Type B pancreatic cell (in vitro differentiated cells): Measurements from ENCODE around the gene CREB3L2. TPM values are rescaled to one million over a fixed set of nuclear protein-coding genes. Genes with fewer than 3 reads are reported as not detected.

Experiments used
- DNase-seq: peaks from one replicate; pipeline ENCODE4 v3.0.0; 2021; ENCODE audit warnings: mixed read lengths; ENCODE audit not compliant: unreplicated experiment; ENCODE audit errors: extremely low spot score
- H3K27ac Mint-ChIP-seq: 2 replicates; pipeline ENCODE4 v1.8.0; 2021; ENCODE audit warnings: mild to moderate bottlenecking, mixed read lengths
- H3K27me3 Mint-ChIP-seq: 2 replicates; pipeline ENCODE4 v1.8.0; 2021; ENCODE audit warnings: mixed read lengths
- H3K36me3 Mint-ChIP-seq: 2 replicates; pipeline ENCODE4 v1.8.0; 2021; ENCODE audit warnings: mixed read lengths
- H3K4me1 Mint-ChIP-seq: one replicate; pipeline ENCODE4 v1.8.0; 2021; ENCODE audit warnings: mixed read lengths; ENCODE audit not compliant: unreplicated experiment
- H3K4me3 Mint-ChIP-seq: 2 replicates; pipeline ENCODE4 v1.8.0; 2021; ENCODE audit warnings: mild to moderate bottlenecking, mixed read lengths
- H3K9me3 Mint-ChIP-seq: 2 replicates; pipeline ENCODE4 v1.8.0; 2021; ENCODE audit warnings: mixed read lengths
- CTCF ChIP-seq: fragments of 200-600 bp; sonication (generic); conservative IDR thresholded peaks from 2 replicates; pipeline ENCODE4 v1.5.0; 2021; ENCODE audit warnings: antibody characterized with exemption, mild to moderate bottlenecking
- total RNA-seq: library from RNA; stranded (reverse); gene quantifications from 2 replicates; pipeline ENCODE4 v1.2.1, GENCODE V29; 2021; ENCODE audit warnings: low replicate concordance

The CREB3L2 gene
- total RNA-seq, 1 donor from 2014 or later, result 85.8 TPM

DNA sequence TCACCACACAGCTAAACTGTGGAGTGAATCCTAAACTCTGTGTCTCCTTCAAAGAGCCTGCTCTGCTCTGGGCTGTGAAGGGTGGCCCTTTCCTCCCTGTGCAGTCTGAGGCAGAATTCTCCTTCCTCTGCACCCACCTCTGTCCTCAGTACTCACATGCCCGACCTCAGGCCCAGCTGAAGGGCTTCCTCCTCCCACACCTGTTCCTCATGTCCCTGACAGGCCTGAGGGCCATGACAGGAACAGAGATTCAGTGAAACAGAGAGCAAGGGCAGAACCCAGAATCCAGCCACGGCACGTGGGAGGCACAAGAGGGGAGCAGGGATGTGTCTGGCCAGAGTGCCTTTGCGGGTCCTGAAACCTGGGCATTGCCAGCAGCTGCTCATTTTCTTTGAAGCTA, 13.9 kb downstream of the CREB3L2 start:
- Mint-ChIP-seq H3K4me3 (no peak overlapping the region), H3K4me1 (peaks cover 48% of the 10 kb centered on the region), H3K27me3 (no peaks in the 10 kb centered on the region), H3K36me3 (peaks cover 34% of the 10 kb centered on the region), H3K27ac (no peak overlapping the region), H3K9me3 (no peaks in the 10 kb centered on the region)
- no peak for TF ChIP-seq CTCF
- no peak for DNase-seq

- H3K4me1 Mint-ChIP-seq, result peaks cover 48% of the 10 kb centered on the region
- peaks cover 3% of the 10 kb centered on the region for H3K9me3 Mint-ChIP-seq
- H3K27me3 Mint-ChIP-seq, result no peaks in the 10 kb centered on the region
- no peak for DNase-seq
- H3K4me3 Mint-ChIP-seq, result no peak overlapping the region
- H3K27ac Mint-ChIP-seq, result no peak overlapping the region
- TF ChIP-seq CTCF, result no peak
- H3K36me3 Mint-ChIP-seq, result peaks cover 34% of the 10 kb centered on the region
Observed at GRCh38 chr7:137987563-137987962, 14.3 kb downstream of the CREB3L2 start.

DNA sequence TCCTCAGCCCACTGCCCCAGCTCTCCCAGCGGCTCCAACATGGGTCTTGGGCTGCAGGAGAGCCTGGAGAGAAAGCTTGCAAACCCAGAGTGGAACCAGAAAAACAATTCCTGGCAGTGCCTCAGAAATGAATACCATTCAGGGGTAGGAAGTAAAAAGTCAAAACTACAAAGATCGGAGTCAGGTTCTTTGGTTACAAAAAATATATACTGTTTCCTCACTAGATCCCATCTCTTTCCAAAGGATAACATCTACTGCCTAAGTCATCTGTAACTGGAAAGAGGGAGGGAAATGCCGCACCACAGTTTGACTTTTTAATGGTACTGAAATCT, 14.9 kb downstream of the CREB3L2 start:
- Mint-ChIP-seq H3K27me3 (no peaks in the 10 kb centered on the region), H3K36me3 (peaks cover 33% of the 10 kb centered on the region), H3K9me3 (peaks cover 5% of the 10 kb centered on the region), H3K4me3 (peak overlapping the region; percentile 53), H3K27ac (no peak overlapping the region), H3K4me1 (peaks cover 46% of the 10 kb centered on the region)
- DNase-seq, result no peak
- no peak for TF ChIP-seq CTCF

- H3K27ac Mint-ChIP-seq, result no peak overlapping the region
- H3K4me1 Mint-ChIP-seq, result peaks cover 46% of the 10 kb centered on the region
- peaks cover 34% of the 10 kb centered on the region for H3K36me3 Mint-ChIP-seq
- peaks cover 5% of the 10 kb centered on the region for H3K9me3 Mint-ChIP-seq
- H3K27me3 Mint-ChIP-seq, result no peaks in the 10 kb centered on the region
- peak overlapping the region; percentile 53 for H3K4me3 Mint-ChIP-seq
- no peak for DNase-seq
- TF ChIP-seq CTCF, result no peak
Observed at GRCh38 chr7:137986252-137987017, 15.5 kb downstream of the CREB3L2 start.

GRCh38 chr7:137985897-137986251, 16.0 kb downstream of the CREB3L2 start:
- no peak for TF ChIP-seq CTCF
- Mint-ChIP-seq H3K36me3 (peaks cover 40% of the 10 kb centered on the region), H3K4me3 (peak overlapping the region; percentile 27), H3K27me3 (no peaks in the 10 kb centered on the region), H3K9me3 (peaks cover 5% of the 10 kb centered on the region), H3K27ac (no peak overlapping the region), H3K4me1 (peaks cover 52% of the 10 kb centered on the region)
- no peak for DNase-seq
